ENCODE measurements around the gene PTPRN2. TPM values are rescaled to one million over a fixed set of nuclear protein-coding genes. Genes with fewer than 3 reads are reported as not detected.
A peak's percentile ranks its signal among the peaks of the same experiment; 100 is the strongest.

Gene PTPRN2
- total and polyA plus RNA-seq, 9 of the 15 experiments (the other 6 are each of a cell fraction or from before 2014, with no cell fraction given) = not detected

DNA sequence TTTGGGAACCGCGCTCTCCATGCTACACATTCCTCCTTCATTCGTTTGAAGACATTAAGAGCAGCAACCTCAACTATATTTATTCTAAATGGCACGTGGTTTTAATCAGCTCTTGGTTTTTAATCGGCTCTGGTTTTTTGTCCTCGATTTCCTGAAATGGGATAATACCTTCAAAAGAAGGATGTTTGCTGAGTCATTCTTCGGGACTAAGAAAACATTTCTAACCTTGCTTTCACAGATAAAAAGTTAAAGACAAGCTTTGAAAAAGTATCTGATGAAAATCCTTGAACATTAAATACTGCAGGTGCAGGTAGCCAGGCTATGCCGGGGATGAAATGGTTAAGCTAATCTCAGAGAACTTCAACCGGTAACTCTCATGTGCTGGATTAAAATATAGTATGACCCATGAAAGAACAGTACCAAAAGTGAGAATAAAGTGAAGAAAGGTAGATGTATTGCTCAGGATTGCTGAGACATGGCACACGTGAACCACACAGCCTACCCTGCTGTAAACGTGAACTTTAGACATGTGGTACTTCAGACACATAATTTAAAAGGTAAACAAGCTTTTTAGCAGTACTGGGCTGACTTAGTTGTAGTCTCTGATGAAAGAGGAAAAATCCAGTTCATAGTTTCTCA lies 89.1 kb downstream of the PTPRN2 start:
- WGBS (ENCODE audit: insufficient coverage, low coverage, missing lambda C conversion rate) = 2% methylated on average over 11 of the region's 11 CpGs
- no TSS peak for BruUV-seq (replicated peaks)
- CTCF ChIA-PET (ENCODE audit: low intra/inter-chr PET ratio) = no interaction called here

More for the DNA sequence above, 89.1 kb downstream of the PTPRN2 start:
- TF ChIP-seq MAFK (IDR thresholded peaks at IDR 0.05; ENCODE audit: low read length) (peak; percentile 36; the same call in 1 of the 2 replicates), MAFG (tag; conservative IDR thresholded peaks at IDR 0.05) (peak; percentile 79), NFE2 (IDR thresholded peaks at IDR 0.05; ENCODE audit: low read depth) (peak; percentile 68), ZNF316 (IDR thresholded peaks at IDR 0.05) (peak; percentile 40; the same call in 1 of the 2 replicates), ARHGAP35 (IDR thresholded peaks at IDR 0.05; ENCODE audit: partially characterized antibody) (no peak), C11orf30 (IDR thresholded peaks at IDR 0.05; ENCODE audit: low read depth) (peak; percentile 21; the same call in 1 of the 2 replicates), MAFF (IDR thresholded peaks at IDR 0.05; ENCODE audit: low read length) (peak; percentile 70), NFE2L1 (tag; IDR thresholded peaks at IDR 0.05; ENCODE audit: borderline replicate concordance, low read depth) (peak; percentile 64; the same call in 1 of the 2 replicates), RBM14 (IDR thresholded peaks at IDR 0.05; ENCODE audit: borderline replicate concordance, insufficient read depth, low read depth, low read length) (no peak)
- TF ChIP-seq, protein P1, sequence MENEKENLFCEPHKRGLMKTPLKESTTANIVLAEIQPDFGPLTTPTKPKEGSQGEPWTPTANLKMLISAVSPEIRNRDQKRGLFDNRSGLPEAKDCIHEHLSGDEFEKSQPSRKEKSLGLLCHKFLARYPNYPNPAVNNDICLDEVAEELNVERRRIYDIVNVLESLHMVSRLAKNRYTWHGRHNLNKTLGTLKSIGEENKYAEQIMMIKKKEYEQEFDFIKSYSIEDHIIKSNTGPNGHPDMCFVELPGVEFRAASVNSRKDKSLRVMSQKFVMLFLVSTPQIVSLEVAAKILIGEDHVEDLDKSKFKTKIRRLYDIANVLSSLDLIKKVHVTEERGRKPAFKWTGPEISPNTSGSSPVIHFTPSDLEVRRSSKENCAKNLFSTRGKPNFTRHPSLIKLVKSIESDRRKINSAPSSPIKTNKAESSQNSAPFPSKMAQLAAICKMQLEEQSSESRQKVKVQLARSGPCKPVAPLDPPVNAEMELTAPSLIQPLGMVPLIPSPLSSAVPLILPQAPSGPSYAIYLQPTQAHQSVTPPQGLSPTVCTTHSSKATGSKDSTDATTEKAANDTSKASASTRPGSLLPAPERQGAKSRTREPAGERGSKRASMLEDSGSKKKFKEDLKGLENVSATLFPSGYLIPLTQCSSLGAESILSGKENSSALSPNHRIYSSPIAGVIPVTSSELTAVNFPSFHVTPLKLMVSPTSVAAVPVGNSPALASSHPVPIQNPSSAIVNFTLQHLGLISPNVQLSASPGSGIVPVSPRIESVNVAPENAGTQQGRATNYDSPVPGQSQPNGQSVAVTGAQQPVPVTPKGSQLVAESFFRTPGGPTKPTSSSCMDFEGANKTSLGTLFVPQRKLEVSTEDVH (IDR thresholded peaks at IDR 0.05; ENCODE audit: low read depth, partially characterized antibody) = no peak
- H3K9me3 ChIP-seq (replicated peaks; ENCODE audit: control insufficient read depth, insufficient read depth, low read depth, low read length) = no peaks in the 10 kb centered on the region
- intact Hi-C loops (cut with micrococcal nuclease) (loop anchor here (5.0 to 10.0 kb wide), 2 partner anchors 146 to 479 kb away; no protein-coding TSS in a partner anchor), in situ Hi-C loops (cut with MboI) (no loop called here)
- H3K4me2 ChIP-seq (ENCODE audit: insufficient read depth, low read length) = no peak overlapping the region
- peaks cover 0 to 5% of the 10 kb centered on the region in 2 experiments; a peak in 2 of 5 replicates for H3K4me1 ChIP-seq (replicated peaks in 1 of 2; ENCODE audit: control insufficient read depth in 2 of 2, insufficient read depth in 2 of 2, low read length in 2 of 2)
- POLR2A ChIA-PET = interaction anchor here (1.0 kb wide), 1 partner anchor 10 kb away, joined by 4 read pairs; no protein-coding TSS in a partner anchor
- peaks cover 30 to 47% of the 10 kb centered on the region in 2 experiments for H3K27me3 ChIP-seq (ENCODE audit: control insufficient read depth in 2 of 2, insufficient read depth in 2 of 2, low read length in 2 of 2)
- no peaks in the 10 kb centered on the region for H3K36me3 ChIP-seq (ENCODE audit: control insufficient read depth, insufficient read depth, low read length)
- no peaks in the 10 kb centered on the region for H3K9me1 ChIP-seq (ENCODE audit: control insufficient read depth, insufficient read depth, low read length)
- H3K4me3 ChIP-seq = no peak overlapping the region
- no peaks in the 10 kb centered on the region for H3K79me2 ChIP-seq (ENCODE audit: control insufficient read depth, insufficient read depth, low read length)
- ATAC-seq (no peak), DNase-seq (ENCODE audit: extremely low read depth in 1 of 4, low spot score in 3 of 4) (no peak), FAIRE-seq (no peak)
- peaks cover 18% of the 10 kb centered on the region for H4K20me1 ChIP-seq (replicated peaks; ENCODE audit: control insufficient read depth, insufficient read depth, low read length)
- H2AFZ ChIP-seq (ENCODE audit: low read depth, low read length) = no peak overlapping the region
- H3K9ac ChIP-seq (ENCODE audit: insufficient read depth in 1 of 2, low read depth in 2 of 2, low read length in 2 of 2) = no peak overlapping the region
- no peak overlapping the region for H3K27ac ChIP-seq (ENCODE audit: extremely low read depth, low read depth, low read length)
